ENCODE results near the gene C11orf24.

DNA sequence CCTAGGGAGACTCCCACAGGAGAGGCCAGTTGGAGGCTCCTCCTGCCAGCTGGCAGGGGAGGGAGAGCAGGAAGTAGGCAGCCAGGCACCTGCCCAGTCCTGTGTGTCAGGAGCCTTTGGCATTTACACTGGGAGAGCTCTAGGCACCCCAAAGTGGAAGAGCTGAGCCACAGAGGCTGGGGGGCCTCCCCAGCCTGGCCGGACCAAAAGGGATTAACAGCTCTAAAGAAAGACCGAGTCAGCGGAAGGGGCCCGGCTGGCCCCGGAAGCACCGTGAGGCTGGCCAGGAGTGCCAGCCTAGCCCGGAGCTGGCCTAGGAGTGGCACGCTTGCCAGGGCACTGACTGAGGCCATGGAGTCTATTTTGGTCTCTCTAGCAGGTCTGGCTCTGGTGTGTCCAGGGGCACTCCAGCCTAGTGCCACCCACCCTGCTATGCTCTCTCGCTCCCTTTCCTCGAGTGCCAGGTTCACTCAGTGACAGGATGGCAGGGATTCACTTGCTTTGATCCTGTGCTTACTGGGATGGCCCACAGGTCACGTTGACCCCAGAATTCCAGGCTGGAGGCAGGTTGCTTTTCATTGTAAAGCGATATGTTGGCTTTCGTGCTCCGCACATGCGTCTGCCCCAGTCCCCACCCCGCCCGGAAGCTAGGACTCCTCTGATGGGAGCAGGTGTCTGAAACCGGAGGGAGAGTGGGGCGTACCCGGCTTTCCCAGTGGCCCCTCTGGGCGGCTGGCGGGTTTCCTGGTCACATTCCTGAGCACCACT, 55.4 kb downstream of the C11orf24 start:
- TF ChIP-seq, protein P1, sequence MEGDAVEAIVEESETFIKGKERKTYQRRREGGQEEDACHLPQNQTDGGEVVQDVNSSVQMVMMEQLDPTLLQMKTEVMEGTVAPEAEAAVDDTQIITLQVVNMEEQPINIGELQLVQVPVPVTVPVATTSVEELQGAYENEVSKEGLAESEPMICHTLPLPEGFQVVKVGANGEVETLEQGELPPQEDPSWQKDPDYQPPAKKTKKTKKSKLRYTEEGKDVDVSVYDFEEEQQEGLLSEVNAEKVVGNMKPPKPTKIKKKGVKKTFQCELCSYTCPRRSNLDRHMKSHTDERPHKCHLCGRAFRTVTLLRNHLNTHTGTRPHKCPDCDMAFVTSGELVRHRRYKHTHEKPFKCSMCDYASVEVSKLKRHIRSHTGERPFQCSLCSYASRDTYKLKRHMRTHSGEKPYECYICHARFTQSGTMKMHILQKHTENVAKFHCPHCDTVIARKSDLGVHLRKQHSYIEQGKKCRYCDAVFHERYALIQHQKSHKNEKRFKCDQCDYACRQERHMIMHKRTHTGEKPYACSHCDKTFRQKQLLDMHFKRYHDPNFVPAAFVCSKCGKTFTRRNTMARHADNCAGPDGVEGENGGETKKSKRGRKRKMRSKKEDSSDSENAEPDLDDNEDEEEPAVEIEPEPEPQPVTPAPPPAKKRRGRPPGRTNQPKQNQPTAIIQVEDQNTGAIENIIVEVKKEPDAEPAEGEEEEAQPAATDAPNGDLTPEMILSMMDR (IDR thresholded peaks at IDR 0.05; ENCODE audit: insufficient read depth, low read length) = no peak
- TF ChIP-seq POLR2AphosphoS5 (IDR thresholded peaks at IDR 0.05; ENCODE audit: low read depth) = no peak

All from HL-60 (cell line).